GM12801 (cell line): ENCODE results near the gene CABP7.

Experiments
- TF ChIP-seq, protein P1 (sequence below): IDR thresholded peaks from one replicate; pipeline ENCODE4 v1.5.1; 2011; ENCODE audit warnings: control low read depth; ENCODE audit not compliant: insufficient read length; ENCODE audit errors: extremely low read depth

CABP7 gene

DNA sequence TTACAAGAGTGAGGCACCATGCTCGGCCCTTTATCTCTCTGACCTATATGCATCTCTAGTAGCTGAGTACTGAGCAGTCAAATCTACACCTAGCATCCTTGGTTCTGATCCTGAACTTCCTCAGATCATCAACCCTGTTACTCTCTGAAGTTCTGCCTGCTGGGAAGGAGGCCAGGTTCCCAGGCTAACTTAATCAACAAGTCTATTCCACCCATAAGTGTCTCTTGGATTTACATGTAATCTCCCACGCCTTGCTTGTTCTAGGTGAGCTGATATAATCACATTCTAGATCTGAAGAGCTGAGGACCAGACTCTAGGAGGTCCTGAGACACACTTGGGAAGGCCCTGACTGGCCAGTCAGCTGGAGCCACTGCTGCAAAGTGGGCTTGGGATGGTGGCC, 22.1 kb downstream of the CABP7 start:
- TF ChIP-seq, protein P1, sequence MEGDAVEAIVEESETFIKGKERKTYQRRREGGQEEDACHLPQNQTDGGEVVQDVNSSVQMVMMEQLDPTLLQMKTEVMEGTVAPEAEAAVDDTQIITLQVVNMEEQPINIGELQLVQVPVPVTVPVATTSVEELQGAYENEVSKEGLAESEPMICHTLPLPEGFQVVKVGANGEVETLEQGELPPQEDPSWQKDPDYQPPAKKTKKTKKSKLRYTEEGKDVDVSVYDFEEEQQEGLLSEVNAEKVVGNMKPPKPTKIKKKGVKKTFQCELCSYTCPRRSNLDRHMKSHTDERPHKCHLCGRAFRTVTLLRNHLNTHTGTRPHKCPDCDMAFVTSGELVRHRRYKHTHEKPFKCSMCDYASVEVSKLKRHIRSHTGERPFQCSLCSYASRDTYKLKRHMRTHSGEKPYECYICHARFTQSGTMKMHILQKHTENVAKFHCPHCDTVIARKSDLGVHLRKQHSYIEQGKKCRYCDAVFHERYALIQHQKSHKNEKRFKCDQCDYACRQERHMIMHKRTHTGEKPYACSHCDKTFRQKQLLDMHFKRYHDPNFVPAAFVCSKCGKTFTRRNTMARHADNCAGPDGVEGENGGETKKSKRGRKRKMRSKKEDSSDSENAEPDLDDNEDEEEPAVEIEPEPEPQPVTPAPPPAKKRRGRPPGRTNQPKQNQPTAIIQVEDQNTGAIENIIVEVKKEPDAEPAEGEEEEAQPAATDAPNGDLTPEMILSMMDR = no peak

DNA sequence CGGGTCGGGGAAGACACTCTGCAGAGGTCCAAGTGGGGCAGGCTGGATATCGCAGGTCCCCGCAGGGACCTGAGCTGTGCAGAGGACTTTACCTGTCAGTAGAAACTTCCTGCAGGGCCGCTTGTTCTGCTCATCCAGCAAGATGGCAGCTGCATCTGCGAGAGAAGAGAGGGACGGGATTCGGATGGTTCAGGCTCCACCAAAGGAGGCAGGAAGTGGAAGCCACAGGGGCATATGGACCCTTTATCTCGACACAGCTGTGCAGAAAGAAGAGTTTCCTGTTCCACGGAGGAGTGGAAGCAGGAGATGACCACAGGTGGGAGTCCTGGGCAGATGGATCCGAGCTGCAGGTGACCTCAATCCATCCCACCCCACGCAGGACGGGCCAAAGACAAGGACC, 22.5 kb downstream of the CABP7 start:
- TF ChIP-seq, protein P1 = no peak

DNA sequence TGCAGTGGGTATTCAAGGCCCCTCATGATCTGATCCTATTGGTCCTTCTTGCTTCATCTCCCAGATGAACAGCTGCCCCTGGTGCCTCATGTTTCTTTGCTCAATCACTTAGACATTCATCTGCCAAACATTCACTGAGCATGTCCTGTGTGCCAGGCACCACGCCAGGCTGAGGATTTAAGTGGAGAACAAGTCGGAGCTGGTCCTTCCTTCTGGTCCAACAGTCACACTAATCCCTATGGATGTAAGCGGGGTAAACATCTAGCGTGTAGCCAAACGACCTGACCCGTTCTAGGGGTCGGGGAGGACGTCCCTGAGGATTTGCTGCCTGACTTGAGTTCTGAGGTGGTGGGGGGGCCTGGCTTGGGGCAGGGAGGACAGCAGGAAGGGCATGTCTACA, 25.1 kb downstream of the CABP7 start:
- TF ChIP-seq, protein P1 = no peak

DNA sequence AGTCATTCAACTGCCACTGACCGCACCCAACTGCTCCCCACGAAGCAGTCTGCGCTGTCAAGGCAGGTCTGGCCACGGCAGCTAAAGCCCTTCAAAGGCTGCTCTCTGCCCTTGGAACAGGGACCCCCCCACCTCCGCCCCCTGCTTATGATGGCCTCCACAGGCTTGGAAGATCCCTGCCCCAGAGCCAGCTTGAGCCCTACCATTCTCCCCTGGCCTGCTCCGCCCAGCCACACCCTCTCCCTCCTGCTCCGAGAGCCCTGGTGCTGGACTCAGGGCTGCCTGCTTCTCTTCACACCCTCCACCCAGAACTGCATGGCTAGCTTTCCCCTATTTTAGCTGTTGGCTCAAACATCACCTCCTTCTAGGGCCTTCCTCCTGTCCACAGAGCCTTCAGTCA, 28.0 kb downstream of the CABP7 start:
- TF ChIP-seq, protein P1 = no peak

DNA sequence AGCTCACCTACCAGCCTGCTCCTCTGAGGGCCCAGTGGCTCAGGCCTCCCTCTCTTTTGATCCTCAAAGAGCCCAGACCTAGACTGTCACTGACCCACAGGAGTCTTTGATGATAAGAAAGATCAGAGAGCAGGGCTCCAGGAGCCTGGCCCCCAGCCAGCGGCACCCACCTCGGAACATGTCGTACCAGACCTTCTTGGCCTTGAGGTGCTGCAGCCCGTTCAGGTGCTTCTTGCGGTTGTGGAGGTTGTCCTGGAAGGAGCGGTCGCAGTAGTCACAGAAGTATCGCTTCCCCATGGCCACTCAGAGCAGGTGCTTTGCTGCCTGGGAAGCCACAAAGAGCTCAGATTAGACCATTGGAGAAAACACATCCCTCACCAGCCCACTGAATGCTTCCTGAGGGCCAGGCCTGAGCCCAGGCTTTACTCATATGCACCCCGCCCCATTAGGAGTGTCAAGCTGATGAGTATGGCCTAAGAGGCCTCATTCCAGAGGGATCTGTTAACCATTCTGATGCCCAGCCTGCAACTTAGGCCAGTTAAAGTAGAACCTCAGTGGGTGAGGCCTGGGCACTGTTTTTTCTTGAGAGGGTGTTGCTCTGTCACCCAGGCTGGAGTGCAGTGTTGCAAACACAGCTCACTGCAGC, 28.6 kb downstream of the CABP7 start:
- TF ChIP-seq, protein P1 = no peak

DNA sequence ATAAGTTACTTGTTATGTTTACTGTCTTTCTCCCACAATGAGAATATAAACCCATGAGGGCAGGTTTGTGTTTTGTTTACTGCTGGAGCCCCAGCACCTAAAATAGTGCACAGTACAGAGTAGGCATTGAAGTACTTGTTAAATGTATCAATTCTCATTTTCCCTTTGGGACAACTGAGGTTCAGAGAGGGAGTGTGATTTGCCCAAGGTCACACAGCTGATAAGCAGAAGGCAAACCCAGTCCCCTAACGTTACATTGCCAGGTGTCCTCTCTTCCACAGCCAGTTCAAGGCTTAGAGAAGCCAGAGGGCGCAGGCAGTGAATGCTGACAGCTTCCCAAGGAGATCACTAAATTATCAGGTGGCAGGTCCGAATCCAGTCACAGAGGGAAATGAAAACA, 30.2 kb downstream of the CABP7 start:
- TF ChIP-seq, protein P1 = no peak

DNA sequence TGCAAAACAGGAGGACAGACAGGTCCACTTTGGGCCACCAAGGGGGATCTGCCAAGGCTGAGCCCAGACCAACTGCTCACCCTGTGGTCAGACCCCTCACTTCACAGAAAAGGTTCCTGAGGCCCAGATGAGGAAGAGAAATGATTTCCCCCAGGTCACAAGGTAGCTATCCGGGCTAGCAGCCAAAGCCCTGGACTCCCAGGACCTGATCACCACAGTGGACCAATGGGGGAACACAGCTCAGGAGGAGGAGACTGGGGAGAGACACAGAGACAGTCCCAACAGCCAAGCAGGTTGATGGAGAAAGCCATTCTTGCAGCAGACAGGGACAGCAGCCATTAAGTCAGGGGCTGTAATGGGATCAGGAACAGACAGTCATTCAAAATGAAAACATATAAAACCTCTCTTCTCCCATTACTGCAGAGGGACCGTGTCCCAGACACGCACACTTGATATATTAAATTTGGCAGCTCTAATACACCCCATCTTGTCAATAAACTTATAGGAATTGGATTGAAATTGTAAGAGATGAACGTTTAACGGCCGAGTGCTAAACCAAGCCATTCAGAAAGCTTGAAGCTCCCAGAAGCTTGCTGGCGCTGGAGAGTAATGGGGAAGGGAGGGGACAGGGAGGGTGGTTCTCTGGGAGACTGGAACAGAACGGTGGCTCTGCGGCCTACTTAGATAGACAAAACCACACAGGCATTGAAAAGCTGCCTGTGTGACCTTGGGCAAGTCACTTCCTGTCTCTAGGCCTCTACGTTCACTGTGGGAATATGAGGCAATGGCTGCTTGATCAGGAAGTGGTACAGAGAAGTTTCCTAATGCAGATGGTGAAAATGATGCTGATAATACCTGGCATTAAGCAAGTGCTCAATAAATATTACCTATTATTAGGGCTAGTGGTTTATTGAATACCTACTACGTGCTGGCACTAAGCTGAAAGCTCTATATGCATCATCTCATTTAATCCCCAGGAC, 31.0 kb downstream of the CABP7 start:
- TF ChIP-seq, protein P1 = no peak
